Bronchial epithelial cell (primary cell): ENCODE data around the gene MBOAT2. TPM values are rescaled to one million over a fixed set of nuclear protein-coding genes. Genes with fewer than 3 reads are reported as not detected.

Experiments used
- DNase-seq: peaks from one replicate; pipeline ENCODE4 v3.0.0-alpha.2; 2010; ENCODE audit warnings: low read depth
- FAIRE-seq: peaks from 2 replicates; lab custom pipeline; 2011; peaks lifted over from hg19 to GRCh38; lab: Jason Lieb, UNC
- H3K27me3 ChIP-seq: 2 replicates; pipeline ENCODE4 v1.5.1; 2011; ENCODE audit warnings: low read length; ENCODE audit not compliant: control insufficient read depth, insufficient read depth
- H3K36me3 ChIP-seq: 2 replicates; pipeline ENCODE4 v1.5.1; 2011; ENCODE audit warnings: low read length; ENCODE audit not compliant: control insufficient read depth, insufficient read depth
- H3K4me3 ChIP-seq: 2 replicates; pipeline ENCODE4 v1.5.1; 2011; ENCODE audit warnings: mild to moderate bottlenecking, low read depth, low read length, control low read depth
- total RNA-seq: library from RNA; depleted of rRNA; stranded (reverse); fragments of >200 nt; gene quantifications from 2 replicates; pipeline ENCODE4 v1.2.1, GENCODE V29; 2014
- TF ChIP-seq, protein P1 (sequence below): IDR thresholded peaks from 2 replicates; pipeline ENCODE4 v1.5.1; 2011; ENCODE audit warnings: mild to moderate bottlenecking, moderate library complexity, low read length, control low read depth, inconsistent platforms; ENCODE audit not compliant: insufficient read depth, severe bottlenecking

Gene MBOAT2
- total RNA-seq, 1 donor from 2014 or later, result 145 TPM

DNA sequence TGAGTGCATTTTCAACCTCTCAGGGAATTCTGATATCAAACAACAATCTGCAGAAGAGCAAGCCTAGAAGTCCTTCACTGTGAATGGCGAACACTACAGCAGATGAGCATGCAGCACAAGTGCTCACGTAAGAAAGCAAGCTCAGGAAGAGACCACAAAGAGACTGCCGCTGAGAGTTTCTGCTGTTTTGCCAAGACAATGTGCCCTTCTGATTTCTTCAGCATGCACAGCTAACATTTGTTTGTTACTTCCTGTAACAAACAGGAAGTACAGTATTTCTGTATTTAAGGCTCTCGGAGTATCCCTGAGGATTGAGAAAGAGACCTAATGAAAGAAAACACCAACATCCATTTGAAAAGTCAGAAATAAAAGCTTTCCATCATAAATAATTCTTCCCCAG is 45.9 kb downstream of the MBOAT2 start:
- FAIRE-seq (no peak), DNase-seq (no peak)
- H3K27me3 ChIP-seq, result no peaks in the 10 kb centered on the region
- TF ChIP-seq, protein P1, sequence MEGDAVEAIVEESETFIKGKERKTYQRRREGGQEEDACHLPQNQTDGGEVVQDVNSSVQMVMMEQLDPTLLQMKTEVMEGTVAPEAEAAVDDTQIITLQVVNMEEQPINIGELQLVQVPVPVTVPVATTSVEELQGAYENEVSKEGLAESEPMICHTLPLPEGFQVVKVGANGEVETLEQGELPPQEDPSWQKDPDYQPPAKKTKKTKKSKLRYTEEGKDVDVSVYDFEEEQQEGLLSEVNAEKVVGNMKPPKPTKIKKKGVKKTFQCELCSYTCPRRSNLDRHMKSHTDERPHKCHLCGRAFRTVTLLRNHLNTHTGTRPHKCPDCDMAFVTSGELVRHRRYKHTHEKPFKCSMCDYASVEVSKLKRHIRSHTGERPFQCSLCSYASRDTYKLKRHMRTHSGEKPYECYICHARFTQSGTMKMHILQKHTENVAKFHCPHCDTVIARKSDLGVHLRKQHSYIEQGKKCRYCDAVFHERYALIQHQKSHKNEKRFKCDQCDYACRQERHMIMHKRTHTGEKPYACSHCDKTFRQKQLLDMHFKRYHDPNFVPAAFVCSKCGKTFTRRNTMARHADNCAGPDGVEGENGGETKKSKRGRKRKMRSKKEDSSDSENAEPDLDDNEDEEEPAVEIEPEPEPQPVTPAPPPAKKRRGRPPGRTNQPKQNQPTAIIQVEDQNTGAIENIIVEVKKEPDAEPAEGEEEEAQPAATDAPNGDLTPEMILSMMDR, result no peak
- no peak overlapping the region for H3K4me3 ChIP-seq
- peaks cover 9% of the 10 kb centered on the region for H3K36me3 ChIP-seq

GRCh38 chr2:8956774-8957173 is 46.7 kb downstream of the MBOAT2 start:
- TF ChIP-seq, protein P1, result no peak
- peaks cover 9% of the 10 kb centered on the region for H3K36me3 ChIP-seq
- DNase-seq, result no peak
- no peak for FAIRE-seq
- H3K27me3 ChIP-seq, result no peaks in the 10 kb centered on the region
- H3K4me3 ChIP-seq, result no peak overlapping the region

DNA sequence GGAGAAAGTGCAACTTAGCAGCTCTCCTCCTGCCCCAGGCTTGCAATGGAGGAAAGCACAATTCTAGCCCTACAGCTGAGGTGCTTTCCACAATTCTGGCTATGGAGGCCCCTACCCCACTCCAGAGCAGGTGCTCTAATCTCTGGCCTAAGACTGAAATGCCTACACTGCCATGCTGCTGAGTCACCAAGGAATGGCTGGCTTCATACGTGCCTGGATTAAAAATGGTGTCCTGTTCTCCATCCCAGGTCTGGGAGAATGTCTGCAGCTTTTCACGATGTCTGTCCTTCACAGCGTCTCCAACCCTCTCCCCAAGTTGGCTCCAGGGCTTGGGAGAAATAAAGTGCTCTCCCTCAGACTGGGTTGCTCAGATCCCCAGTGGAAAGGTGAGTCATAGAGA is 48.5 kb downstream of the MBOAT2 start:
- TF ChIP-seq, protein P1, result no peak
- no peak for DNase-seq
- FAIRE-seq, result no peak
- Histone ChIP-seq H3K27me3 (no peaks in the 10 kb centered on the region), H3K4me3 (no peak overlapping the region), H3K36me3 (peaks cover 9% of the 10 kb centered on the region)

- Histone ChIP-seq H3K36me3 (peaks cover 9% of the 10 kb centered on the region), H3K4me3 (no peak overlapping the region), H3K27me3 (no peaks in the 10 kb centered on the region)
- TF ChIP-seq, protein P1, result no peak
- FAIRE-seq (no peak), DNase-seq (no peak)
Measured at GRCh38 chr2:8953525-8953924, 50.0 kb downstream of the MBOAT2 start.

DNA sequence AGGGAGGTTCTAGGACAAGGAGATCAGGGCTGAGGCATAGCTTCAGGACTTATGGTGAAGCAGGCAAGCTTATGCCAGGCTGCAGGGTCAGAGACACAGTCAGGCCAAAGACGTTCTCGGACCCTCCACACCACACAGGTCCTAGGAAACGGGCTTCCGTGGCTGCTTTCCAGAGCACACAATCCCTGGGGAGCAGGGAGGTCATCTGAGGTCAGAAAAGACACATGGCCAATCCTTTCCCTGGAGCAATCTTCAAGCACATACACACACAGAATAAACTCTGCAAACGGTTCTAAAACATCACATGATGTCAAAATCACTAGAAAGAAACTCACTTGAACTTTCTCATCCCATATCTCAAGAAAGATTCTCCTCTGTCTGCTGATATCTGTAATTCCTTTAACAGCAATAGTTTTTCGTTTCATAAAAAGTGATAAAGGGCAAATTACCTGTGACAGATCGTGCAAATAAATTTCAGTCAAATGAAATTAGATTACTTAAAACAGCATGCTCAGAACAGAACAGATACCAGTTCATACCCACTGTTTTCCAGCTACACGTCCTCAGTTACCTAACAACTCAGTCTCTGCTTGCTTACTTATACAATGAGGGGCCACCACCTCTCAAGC is 63.9 kb downstream of the MBOAT2 start:
- Histone ChIP-seq H3K4me3 (no peak overlapping the region), H3K27me3 (no peaks in the 10 kb centered on the region), H3K36me3 (peaks cover 16% of the 10 kb centered on the region)
- FAIRE-seq (no peak), DNase-seq (no peak)
- TF ChIP-seq, protein P1, result no peak

DNA sequence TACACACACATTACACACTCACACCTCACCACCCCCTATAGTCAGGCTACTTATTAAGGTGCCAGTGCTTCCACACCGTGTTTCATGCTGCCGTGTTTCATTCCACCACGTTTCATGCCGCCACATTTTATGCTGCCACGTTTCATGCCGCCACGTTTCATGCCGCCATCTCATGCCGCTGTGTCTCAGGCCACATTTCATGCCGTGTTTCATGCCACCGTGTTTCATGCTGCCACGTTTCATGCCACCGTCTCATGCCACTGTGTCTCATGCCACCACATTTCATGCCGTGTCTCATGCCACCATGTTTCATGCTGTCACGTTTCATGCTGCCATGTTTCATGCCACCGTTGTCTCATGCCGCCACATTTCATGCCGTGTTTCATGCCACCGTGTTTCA is 65.1 kb downstream of the MBOAT2 start:
- H3K4me3 ChIP-seq, result no peak overlapping the region
- H3K36me3 ChIP-seq, result peaks cover 16% of the 10 kb centered on the region
- FAIRE-seq, result no peak
- no peaks in the 10 kb centered on the region for H3K27me3 ChIP-seq
- no peak for DNase-seq
- TF ChIP-seq, protein P1, result no peak
